Natural killer cell (primary cell): ENCODE data around the gene SUMF1. TPM values are rescaled to one million over a fixed set of nuclear protein-coding genes. Genes with fewer than 3 reads are reported as not detected.
A peak's percentile ranks its signal among the peaks of the same experiment; 100 is the strongest.

Source experiments
- ATAC-seq, 3 donors: fragments of 150-1000 bp in 2 of 3; fragments of 200-7000 bp in 1 of 3; cut with Tn5 transposase; 1 replicate in 1 of 3; 2 replicates in 2 of 3; pipeline ENCODE4 v1.10.0; 2021; ENCODE audit warnings: mild to moderate bottlenecking in 2 of 3, moderate library complexity in 2 of 3
- DNase-seq, 2 donors: peaks; one replicate each; pipeline versions ENCODE4 v3.0.0 to v3.0.0-alpha.2; 2013 to 2021; ENCODE audit warnings: mixed read lengths in 1 of 2
- H3K27ac ChIP-seq: one replicate; pipeline ENCODE4 v1.5.1; 2013; ENCODE audit warnings: mild to moderate bottlenecking, low read length
- H3K27me3 ChIP-seq: one replicate; pipeline ENCODE4 v1.6.1; 2013; ENCODE audit warnings: low read length; ENCODE audit not compliant: control insufficient read depth, insufficient read depth
- H3K36me3 ChIP-seq: one replicate; pipeline ENCODE4 v1.6.1; 2013; ENCODE audit warnings: low read length; ENCODE audit not compliant: control insufficient read depth, insufficient read depth
- H3K4me1 ChIP-seq: one replicate; pipeline ENCODE4 v1.6.1; 2013; ENCODE audit warnings: low read length; ENCODE audit not compliant: control insufficient read depth, insufficient read depth
- H3K4me3 ChIP-seq: one replicate; pipeline ENCODE4 v1.5.1; 2013; ENCODE audit warnings: low read length
- H3K9me3 ChIP-seq: one replicate; pipeline ENCODE4 v1.6.1; 2013; ENCODE audit warnings: low read length; ENCODE audit not compliant: control insufficient read depth, insufficient read depth
- H3K27ac Mint-ChIP-seq, 2 donors: one replicate each; pipeline ENCODE4 v1.8.0; 2022; ENCODE audit warnings: mild to moderate bottlenecking in 2 of 2, mixed read lengths in 2 of 2, moderate library complexity in 1 of 2
- H3K27me3 Mint-ChIP-seq, 2 donors: one replicate each; pipeline ENCODE4 v1.8.0; 2022; ENCODE audit warnings: low read depth in 2 of 2, mixed read lengths in 2 of 2
- H3K36me3 Mint-ChIP-seq: one replicate; pipeline ENCODE4 v1.8.0; 2022; ENCODE audit warnings: mixed read lengths
- H3K4me1 Mint-ChIP-seq, 2 donors: one replicate each; pipeline ENCODE4 v1.8.0; 2022; ENCODE audit warnings: mixed read lengths in 2 of 2
- H3K4me3 Mint-ChIP-seq: one replicate; pipeline ENCODE4 v1.8.0; 2022; ENCODE audit warnings: mild to moderate bottlenecking, moderate library complexity, mixed read lengths
- H3K9me3 Mint-ChIP-seq, 2 donors: one replicate each; pipeline ENCODE4 v1.8.0; 2022; ENCODE audit warnings: mixed read lengths in 2 of 2
- WGBS: methylation state at CpG from one replicate; pipeline ENCODE4 v1.1.7; 2013; ENCODE audit warnings: missing lambda C conversion rate; ENCODE audit not compliant: insufficient coverage; 5-methylcytosine and 5-hydroxymethylcytosine counted together
- intact Hi-C: fragments of 100-400 bp; cut with micrococcal nuclease; formaldehyde crosslinking; loops from one replicate; pipeline ENCODE4 v1.14.2; 2022
- total RNA-seq, 4 donors: library from RNA; stranded (reverse); fragments of 120-200 nt in 1 of 4; gene quantifications; one replicate each; pipeline versions ENCODE4 v1.2.3 to v1.2.4, GENCODE V29; 2013 to 2022
- TF ChIP-seq, protein P1 (sequence below): fragments of 200-600 bp; IDR thresholded peaks from one replicate; pipeline ENCODE4 v1.8.0; 2022; ENCODE audit warnings: antibody characterized with exemption

The SUMF1 gene
- total RNA-seq, 3 donors from 2014 or later (not counting 1 experiment from before 2014, with no cell fraction given): 16.3 to 19.8 (median 19.3) TPM

- Mint-ChIP-seq H3K27me3 (no peaks in the 10 kb centered on the region), H3K4me1 (peaks cover 41 to 47% of the 10 kb centered on the region in 2 donors), H3K36me3 (peaks cover 10% of the 10 kb centered on the region), H3K27ac (no peak overlapping the region), H3K9me3 (no peaks in the 10 kb centered on the region), H3K4me3 (no peak overlapping the region)
- Histone ChIP-seq H3K9me3 (no peaks in the 10 kb centered on the region), H3K36me3 (no peaks in the 10 kb centered on the region), H3K27me3 (no peaks in the 10 kb centered on the region), H3K27ac (no peak overlapping the region), H3K4me3 (no peak overlapping the region), H3K4me1 (peaks cover 19% of the 10 kb centered on the region)
- ATAC-seq (no peak), DNase-seq (no peak)
- TF ChIP-seq, protein P1, sequence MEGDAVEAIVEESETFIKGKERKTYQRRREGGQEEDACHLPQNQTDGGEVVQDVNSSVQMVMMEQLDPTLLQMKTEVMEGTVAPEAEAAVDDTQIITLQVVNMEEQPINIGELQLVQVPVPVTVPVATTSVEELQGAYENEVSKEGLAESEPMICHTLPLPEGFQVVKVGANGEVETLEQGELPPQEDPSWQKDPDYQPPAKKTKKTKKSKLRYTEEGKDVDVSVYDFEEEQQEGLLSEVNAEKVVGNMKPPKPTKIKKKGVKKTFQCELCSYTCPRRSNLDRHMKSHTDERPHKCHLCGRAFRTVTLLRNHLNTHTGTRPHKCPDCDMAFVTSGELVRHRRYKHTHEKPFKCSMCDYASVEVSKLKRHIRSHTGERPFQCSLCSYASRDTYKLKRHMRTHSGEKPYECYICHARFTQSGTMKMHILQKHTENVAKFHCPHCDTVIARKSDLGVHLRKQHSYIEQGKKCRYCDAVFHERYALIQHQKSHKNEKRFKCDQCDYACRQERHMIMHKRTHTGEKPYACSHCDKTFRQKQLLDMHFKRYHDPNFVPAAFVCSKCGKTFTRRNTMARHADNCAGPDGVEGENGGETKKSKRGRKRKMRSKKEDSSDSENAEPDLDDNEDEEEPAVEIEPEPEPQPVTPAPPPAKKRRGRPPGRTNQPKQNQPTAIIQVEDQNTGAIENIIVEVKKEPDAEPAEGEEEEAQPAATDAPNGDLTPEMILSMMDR: no peak
- intact Hi-C loops: loop anchor here (10.0 kb wide), 1 partner anchor 1322 kb away; the partner anchor contains the start of gene CRBN
- WGBS: 75% methylated on average over 4 of the region's 5 CpGs
Observed at GRCh38 chr3:4497005-4497692, 30.1 kb upstream of the SUMF1 start.

GRCh38 chr3:4496087-4496452 is 29.0 kb upstream of the SUMF1 start:
- Mint-ChIP-seq H3K27ac (peak overlapping the region in 1 of 2 donors; percentile 92), H3K9me3 (no peaks in the 10 kb centered on the region), H3K27me3 (no peaks in the 10 kb centered on the region), H3K4me3 (no peak overlapping the region), H3K4me1 (peaks cover 41 to 51% of the 10 kb centered on the region in 2 donors), H3K36me3 (peaks cover 10% of the 10 kb centered on the region)
- Histone ChIP-seq H3K36me3 (no peaks in the 10 kb centered on the region), H3K4me1 (peaks cover 24% of the 10 kb centered on the region), H3K27ac (no peak overlapping the region), H3K4me3 (no peak overlapping the region), H3K27me3 (no peaks in the 10 kb centered on the region), H3K9me3 (no peaks in the 10 kb centered on the region)
- DNase-seq: no peak
- WGBS: 77% methylated on average over 2 of the region's 3 CpGs
- intact Hi-C loops: loop anchor here (10.0 kb wide), 1 partner anchor 1321 kb away; the partner anchor contains the start of gene CRBN
- TF ChIP-seq, protein P1: no peak
- no peak for ATAC-seq

DNA sequence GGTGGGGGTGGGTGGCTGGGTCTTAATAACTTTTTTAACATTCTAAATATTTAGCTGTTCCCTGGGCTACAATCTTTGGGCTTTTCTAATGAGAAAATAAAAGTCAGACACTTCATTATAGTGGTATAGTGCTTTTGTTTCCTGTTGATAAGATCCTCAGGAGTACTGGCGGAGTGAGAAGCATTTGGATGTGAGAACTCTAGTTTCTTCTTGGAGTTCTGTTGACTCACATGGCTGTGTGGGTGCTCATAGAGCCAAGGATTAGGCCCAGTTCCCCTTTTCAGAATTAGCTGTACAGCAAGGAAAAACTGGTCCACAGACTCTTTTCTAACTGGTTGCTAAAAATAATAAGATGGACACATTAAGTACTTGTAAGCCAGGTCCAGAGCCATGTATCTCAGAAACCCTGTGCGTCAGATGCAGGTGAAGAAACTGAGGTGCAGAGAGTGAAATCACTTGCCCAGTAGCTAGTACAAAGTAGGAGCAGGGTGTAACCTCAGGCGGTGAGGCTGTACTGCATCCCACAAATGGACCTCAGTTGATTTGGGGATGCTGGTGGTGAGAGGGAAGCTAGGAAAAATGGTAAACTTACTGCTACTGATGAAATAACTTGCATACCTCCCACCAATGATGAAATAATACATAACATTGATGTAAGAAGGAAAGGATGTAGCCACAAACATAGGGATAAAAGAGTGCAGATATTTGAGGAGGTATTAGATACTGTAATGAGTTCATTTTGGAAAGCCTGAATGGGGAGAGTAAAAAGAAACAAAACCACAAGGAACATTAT is 28.4 kb upstream of the SUMF1 start:
- no peak for ATAC-seq
- Histone ChIP-seq H3K4me3 (peak overlapping the region; percentile 87), H3K4me1 (peaks cover 24% of the 10 kb centered on the region), H3K27ac (no peak overlapping the region), H3K9me3 (no peaks in the 10 kb centered on the region), H3K27me3 (no peaks in the 10 kb centered on the region), H3K36me3 (no peaks in the 10 kb centered on the region)
- Mint-ChIP-seq H3K4me3 (peak overlapping the region; percentile 99), H3K36me3 (peaks cover 10% of the 10 kb centered on the region), H3K9me3 (no peaks in the 10 kb centered on the region), H3K27ac (peak overlapping the region; percentile 85 to 92), H3K27me3 (no peaks in the 10 kb centered on the region), H3K4me1 (peaks cover 41 to 54% of the 10 kb centered on the region in 2 donors)
- intact Hi-C loops: loop anchor here (10.0 kb wide), 1 partner anchor 1321 kb away; the partner anchor contains the start of gene CRBN
- 56% methylated on average over 3 of the region's 3 CpGs for WGBS
- DNase-seq: no peak
- TF ChIP-seq, protein P1: no peak
